Daoy (cell line): ENCODE results near the gene FTMT. TPM values are rescaled to one million over a fixed set of nuclear protein-coding genes. Genes with fewer than 3 reads are reported as not detected.
A peak's percentile ranks its signal among the peaks of the same experiment; 100 is the strongest.
"Not testable (repeated sequence)": the region's sequence is repeated elsewhere in the genome, so short reads cannot be mapped to it uniquely, and the experiment has no call there.

ENCODE experiments used
- DNase-seq: peaks from one replicate; pipeline ENCODE4 v3.0.0-alpha.2; 2015; ENCODE audit warnings: low read depth
- total RNA-seq: library from RNA; depleted of rRNA; stranded (reverse); fragments of >200 nt; shearing (Covaris generic); gene quantifications from 2 replicates; pipeline ENCODE4 v1.2.3, GENCODE V29; 2014; rRNA removed

Gene FTMT
- total RNA-seq: not detected in 2 replicates

- no peak for DNase-seq
Observed at GRCh38 chr5:121851643-121852574, at the start of gene FTMT. TSS of gene FTMT (plus strand) at chr5:121851882. CDS start at chr5:121851964, 82 bp downstream.

- not testable (repeated sequence) for DNase-seq
Observed at GRCh38 chr5:121805251-121805650, 46.4 kb upstream of the FTMT start.

DNA sequence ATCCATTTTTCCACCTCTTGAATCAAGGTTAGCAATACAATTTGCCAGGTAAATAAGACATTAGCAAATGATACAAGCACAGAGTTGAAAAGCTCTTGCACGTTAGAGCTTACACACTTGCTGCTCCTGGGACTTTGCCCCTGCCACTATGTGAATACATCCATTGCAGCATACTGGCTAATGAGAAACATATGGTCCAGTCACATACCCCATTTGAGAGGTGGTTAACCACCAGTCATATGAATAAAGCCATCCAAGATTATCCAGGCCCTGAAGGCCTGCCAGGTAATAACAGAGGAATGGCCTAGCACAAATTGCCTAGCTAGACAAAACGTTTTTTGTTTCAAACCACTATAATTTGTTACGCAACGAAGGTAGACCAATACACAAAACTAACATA, 45.8 kb upstream of the FTMT start:
- DNase-seq: peak; percentile 57

- DNase-seq: no peak
Observed at GRCh38 chr5:121816164-121816563, 35.5 kb upstream of the FTMT start.

DNA sequence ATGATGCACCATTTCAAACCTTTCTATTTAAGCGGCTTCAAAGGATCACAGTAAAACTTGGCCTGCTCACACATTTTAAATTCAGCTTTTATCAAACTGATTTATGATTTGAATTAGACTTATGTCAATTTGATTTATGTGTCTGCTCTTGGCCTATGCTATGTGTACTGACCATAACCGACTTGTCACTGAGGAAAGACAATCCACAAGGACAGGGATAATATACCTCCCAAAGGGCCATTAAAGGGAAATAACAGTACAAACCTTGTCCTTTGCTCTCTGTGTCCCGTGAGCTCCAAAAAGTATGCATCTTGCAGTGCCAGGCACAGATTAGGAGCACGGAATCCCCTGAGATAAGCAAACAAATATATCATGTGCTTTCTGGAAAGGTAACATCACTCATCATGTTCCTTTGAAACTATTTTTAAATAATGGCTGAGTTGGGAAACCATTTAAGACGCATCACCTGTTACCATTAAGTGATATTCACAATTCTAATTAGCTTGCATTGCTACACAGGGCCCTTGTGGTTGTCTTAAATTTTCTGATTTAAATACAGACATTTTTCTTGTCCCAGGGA, 31.9 kb upstream of the FTMT start:
- DNase-seq: no peak

GRCh38 chr5:121833617-121834016, 18.1 kb upstream of the FTMT start:
- DNase-seq: no peak

DNA sequence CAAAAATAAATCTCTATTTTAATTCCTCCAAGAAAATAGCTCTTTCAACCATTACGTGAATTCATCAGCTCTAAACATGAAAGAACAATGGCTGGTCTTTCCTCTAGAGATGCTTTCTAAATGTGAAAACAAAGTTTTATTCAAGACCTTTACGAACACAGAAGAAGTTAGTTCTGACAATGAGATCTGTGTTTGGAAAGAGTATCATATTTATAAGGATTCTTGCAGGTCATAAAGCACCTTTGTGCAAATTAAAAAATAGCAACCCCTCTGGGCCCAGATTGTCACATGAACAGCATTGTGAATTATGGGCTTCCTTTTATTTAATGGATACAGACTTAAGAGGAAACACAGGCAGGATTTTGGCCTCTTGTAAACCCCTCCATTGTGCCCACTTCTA, 17.7 kb upstream of the FTMT start:
- no peak for DNase-seq

DNA sequence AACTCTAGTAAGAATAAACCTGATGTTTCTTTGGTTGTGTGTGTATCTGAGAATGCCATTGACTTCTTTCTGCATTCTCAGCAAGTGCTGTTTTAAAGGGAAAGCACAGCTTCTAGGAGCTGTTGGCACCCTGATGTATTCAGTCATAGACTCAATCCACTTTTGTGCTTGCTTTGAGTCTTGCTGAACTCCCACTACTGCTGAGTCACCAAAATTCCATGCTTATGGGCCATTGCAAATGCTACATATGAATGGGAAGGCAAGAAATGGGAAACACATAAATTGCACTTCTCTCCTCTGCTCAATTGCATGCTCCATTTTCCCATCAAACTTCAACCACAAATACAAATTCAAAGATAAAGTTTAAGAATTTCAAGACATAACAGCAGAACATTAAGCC, 9.8 kb upstream of the FTMT start:
- no peak for DNase-seq

- no peak for DNase-seq
Observed at GRCh38 chr5:121850272-121850671, 1.4 kb upstream of the FTMT start.

- DNase-seq: no peak
Observed at GRCh38 chr5:121853850-121854249, 2.2 kb downstream of the FTMT start.

DNA sequence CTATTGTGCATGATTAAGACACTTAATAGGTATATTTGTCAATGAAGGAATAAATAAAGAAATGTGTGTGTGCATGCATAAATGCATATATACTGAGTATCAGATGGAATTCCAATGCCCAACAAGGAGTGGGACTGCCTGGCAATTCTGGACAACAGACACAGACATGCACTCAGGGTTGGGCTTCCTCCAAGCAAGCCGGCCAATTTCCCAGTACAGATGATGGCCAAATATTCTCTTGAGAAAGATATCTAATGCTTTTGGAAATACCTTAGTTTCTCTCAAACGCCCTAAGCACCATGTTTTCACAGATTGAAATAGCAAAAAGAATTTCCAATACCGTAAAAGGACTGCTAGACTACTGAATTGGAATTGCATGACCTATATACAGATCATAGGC, 11.1 kb downstream of the FTMT start:
- no peak for DNase-seq

GRCh38 chr5:121863753-121864285, 12.1 kb downstream of the FTMT start:
- no peak for DNase-seq

DNA sequence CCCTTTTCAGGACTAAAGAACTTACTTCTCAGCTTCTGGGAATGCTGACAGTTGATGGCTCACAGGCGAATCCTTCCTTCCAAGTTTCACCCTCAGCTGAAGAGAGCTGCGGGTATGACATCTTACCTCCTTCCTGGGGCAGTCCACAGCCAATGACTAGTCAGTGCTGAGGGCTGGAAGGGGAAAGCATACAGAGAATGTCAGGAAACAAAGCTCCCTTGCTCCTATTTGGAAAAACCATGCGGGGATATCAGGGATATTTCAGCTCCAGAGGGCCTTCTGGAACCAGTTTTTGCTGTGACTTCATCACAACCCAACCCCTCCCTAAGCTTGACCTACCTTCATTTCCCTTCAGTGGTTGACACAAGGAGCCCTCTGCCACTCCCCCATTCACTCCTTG, 15.7 kb downstream of the FTMT start:
- peak; percentile 9 for DNase-seq

GRCh38 chr5:121870489-121870888, 18.8 kb downstream of the FTMT start:
- DNase-seq: no peak

DNA sequence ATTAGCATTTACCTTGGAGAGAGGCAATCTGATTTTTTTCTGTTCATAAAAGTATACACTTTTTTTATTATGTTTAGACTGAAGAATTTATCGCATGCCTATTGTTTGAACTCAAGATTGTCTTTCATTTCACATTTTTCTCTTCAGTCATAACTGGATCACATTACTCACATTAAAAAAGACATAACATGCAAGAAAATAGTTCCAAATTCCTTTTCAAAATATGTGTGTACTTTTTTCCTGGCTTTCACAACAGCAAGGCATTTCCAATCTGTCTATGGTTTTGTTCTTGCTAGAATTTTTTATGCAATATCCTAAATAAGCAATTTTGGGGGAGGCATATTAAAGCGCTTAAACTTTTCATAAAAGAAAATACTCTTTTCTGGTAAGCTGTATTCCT, 21.2 kb downstream of the FTMT start:
- DNase-seq: no peak

GRCh38 chr5:121873409-121873808, 21.7 kb downstream of the FTMT start:
- no peak for DNase-seq

- no peak for DNase-seq
Observed at GRCh38 chr5:121885630-121886029, 33.9 kb downstream of the FTMT start.

DNA sequence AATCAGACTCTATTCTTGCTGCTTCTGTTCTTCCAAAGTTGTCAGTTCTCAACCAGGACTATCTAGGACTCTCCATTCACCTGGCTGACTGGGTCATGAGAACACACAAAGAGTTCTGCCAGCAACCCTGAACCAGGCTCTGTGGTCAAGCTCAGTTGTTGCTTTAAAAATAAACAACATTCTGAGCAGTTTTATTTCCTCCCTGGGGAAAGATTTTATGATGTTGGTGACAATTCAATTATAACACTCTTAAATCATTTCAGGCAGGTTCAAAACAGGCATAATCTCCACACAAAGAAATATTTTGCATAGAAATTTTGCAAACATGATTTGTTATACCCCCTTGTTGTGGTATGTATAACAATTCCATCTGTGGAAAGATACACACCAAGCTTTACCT, 36.0 kb downstream of the FTMT start:
- no peak for DNase-seq

DNA sequence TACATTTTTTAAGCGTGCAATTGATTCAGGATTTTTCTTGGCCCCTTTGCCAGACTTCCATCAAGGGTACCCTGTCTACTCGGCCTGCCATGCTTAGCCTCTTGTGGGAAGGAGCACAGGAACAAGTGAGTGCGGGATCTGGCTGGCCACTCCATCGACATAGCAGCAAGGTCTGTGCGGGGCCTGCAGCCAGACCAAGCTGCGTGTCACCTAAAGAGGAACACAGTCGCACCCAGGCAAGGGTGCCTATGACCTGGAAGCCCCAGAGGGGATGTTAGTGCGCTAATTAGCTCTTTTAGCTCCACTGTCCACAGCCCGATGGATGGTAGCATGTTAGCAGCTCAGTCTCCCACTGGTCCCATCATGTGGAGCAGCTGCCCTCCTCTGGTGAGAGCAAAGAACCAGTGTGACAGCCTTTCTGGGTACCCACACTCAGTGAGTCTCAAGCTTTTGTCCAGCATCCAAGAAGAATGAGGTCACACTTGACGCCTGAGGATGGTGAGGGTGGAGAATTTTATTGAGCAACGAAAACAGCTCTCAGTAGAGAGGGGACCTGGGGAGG, 38.7 kb downstream of the FTMT start:
- peak; percentile 3 for DNase-seq

GRCh38 chr5:121897341-121897740, 45.7 kb downstream of the FTMT start:
- DNase-seq: no peak

- no peak for DNase-seq
Observed at GRCh38 chr5:121899346-121899745, 47.7 kb downstream of the FTMT start.
